ENCODE data around the gene RIMS4. TPM values are rescaled to one million over a fixed set of nuclear protein-coding genes. Genes with fewer than 3 reads are reported as not detected.

The RIMS4 gene
- total RNA-seq, 1 donor from 2014 or later = 6.4 TPM

DNA sequence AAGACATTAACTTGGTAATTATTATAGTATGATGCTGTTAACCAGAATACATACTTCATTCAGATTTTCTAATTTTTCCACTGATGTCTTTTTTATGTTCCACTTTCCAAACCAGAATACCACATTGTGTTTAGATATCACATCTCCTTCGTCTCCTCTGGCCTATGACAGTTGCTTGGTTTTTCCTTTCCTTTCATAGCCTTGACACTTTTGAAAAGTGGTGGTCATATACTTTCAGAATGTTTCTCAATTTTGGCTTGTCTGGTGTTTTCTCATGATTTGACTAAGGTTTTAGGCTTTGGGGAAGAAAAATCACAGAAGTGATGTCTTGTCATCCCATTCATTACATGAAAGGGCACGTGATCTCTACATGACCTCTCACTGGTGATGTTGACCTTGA is 24.3 kb upstream of the RIMS4 start:
- no peaks in the 10 kb centered on the region for H3K9me3 ChIP-seq
- no peaks in the 10 kb centered on the region for H3K36me3 ChIP-seq
- no peak overlapping the region for H3K27ac ChIP-seq
- H3K4me3 ChIP-seq = no peak overlapping the region
- H3K4me1 ChIP-seq = no peaks in the 10 kb centered on the region
- TF ChIP-seq POLR2A (IDR thresholded peaks at IDR 0.05) = no peak
- TF ChIP-seq, protein P1, sequence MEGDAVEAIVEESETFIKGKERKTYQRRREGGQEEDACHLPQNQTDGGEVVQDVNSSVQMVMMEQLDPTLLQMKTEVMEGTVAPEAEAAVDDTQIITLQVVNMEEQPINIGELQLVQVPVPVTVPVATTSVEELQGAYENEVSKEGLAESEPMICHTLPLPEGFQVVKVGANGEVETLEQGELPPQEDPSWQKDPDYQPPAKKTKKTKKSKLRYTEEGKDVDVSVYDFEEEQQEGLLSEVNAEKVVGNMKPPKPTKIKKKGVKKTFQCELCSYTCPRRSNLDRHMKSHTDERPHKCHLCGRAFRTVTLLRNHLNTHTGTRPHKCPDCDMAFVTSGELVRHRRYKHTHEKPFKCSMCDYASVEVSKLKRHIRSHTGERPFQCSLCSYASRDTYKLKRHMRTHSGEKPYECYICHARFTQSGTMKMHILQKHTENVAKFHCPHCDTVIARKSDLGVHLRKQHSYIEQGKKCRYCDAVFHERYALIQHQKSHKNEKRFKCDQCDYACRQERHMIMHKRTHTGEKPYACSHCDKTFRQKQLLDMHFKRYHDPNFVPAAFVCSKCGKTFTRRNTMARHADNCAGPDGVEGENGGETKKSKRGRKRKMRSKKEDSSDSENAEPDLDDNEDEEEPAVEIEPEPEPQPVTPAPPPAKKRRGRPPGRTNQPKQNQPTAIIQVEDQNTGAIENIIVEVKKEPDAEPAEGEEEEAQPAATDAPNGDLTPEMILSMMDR (IDR thresholded peaks at IDR 0.05) = no peak
- TF ChIP-seq POLR2AphosphoS5 (IDR thresholded peaks at IDR 0.05; ENCODE audit: insufficient read depth in 1 of 2, low read depth in 1 of 2) = no peak
- intact Hi-C loops (cut with DNase I) = no loop called here
- no peaks in the 10 kb centered on the region for H3K27me3 ChIP-seq
- no peak for DNase-seq (ENCODE audit: extremely low spot score in 2 of 2)

DNA sequence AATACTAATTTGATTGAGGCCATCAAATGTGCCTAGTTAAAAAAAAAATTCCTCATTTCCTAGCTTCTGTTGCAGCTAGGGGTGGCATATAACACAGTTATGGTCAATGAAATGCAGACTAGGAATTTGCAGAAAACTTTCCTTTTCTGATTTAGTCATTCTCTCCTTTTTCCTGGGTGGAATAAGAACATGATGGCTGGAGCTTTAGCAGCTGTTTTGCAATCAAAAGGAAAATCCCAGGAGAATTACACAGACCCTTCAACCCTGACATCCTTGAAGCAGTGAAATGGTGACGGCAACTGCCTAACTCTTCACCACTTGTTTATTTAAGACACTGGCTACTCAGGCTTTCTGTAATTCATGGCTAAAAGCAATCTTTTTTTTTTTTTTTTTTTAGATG is 23.1 kb upstream of the RIMS4 start:
- no peak for DNase-seq (ENCODE audit: extremely low spot score in 2 of 2)
- Histone ChIP-seq H3K27me3 (no peaks in the 10 kb centered on the region), H3K36me3 (no peaks in the 10 kb centered on the region), H3K4me3 (no peak overlapping the region), H3K4me1 (no peaks in the 10 kb centered on the region), H3K27ac (no peak overlapping the region), H3K9me3 (no peaks in the 10 kb centered on the region)
- intact Hi-C loops (cut with DNase I) = no loop called here
- no peak for TF ChIP-seq POLR2A (IDR thresholded peaks at IDR 0.05)
- no peak for TF ChIP-seq POLR2AphosphoS5 (IDR thresholded peaks at IDR 0.05; ENCODE audit: insufficient read depth in 1 of 2, low read depth in 1 of 2)
- TF ChIP-seq, protein P1 (IDR thresholded peaks at IDR 0.05) = no peak

DNA sequence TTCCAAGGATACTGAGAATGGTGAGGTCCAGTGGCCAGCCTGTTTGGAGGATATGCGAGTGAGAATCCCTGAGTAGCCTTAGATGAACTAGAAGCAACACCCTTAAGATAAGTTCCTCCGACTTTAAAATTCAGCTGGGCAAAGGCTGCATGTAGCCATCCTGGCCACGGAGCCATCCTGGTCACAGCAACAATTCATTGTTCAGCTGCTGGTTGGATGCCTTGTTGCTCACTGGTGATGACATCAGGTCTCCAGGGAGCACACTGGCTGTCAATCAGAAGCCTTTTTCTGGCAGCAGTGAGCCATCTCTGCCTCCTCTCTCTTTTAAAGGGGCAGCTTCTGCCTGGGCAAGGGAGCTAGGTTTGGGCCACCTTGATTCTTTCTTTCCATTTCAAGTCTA is 22.4 kb upstream of the RIMS4 start:
- no peaks in the 10 kb centered on the region for H3K4me1 ChIP-seq
- no peak overlapping the region for H3K27ac ChIP-seq
- DNase-seq (ENCODE audit: extremely low spot score in 2 of 2) = peak in 1 of 2 donors; percentile 70
- H3K9me3 ChIP-seq = no peaks in the 10 kb centered on the region
- TF ChIP-seq POLR2A (IDR thresholded peaks at IDR 0.05) (no peak), POLR2AphosphoS5 (IDR thresholded peaks at IDR 0.05; ENCODE audit: insufficient read depth in 1 of 2, low read depth in 1 of 2) (no peak)
- TF ChIP-seq, protein P1 (IDR thresholded peaks at IDR 0.05) = no peak
- H3K4me3 ChIP-seq = no peak overlapping the region
- intact Hi-C loops (cut with DNase I) = no loop called here
- no peaks in the 10 kb centered on the region for H3K27me3 ChIP-seq
- no peaks in the 10 kb centered on the region for H3K36me3 ChIP-seq

DNA sequence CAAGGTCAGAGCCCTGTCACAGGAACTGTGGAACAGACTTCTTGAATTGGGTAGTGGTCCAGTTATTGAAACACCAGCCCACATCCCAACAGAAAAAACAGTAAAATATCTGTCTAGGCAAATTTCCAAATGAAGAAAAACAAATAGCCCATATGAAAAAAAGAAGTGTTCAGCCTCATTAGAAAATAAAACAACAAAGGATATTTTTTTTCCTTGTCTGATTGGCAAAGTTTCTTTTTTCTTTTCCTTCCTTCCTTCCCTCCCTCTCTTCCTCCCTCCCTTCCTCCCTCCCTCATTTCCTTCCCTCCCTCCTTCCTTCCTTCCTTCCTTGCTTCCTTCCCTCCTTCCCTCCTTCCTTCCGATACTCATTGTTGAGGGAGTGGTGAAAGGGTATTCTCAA is 20.6 kb upstream of the RIMS4 start:
- no peaks in the 10 kb centered on the region for H3K9me3 ChIP-seq
- intact Hi-C loops (cut with DNase I) = no loop called here
- H3K36me3 ChIP-seq = no peaks in the 10 kb centered on the region
- DNase-seq (ENCODE audit: extremely low spot score in 2 of 2) = no peak
- H3K27ac ChIP-seq = no peak overlapping the region
- TF ChIP-seq POLR2A (IDR thresholded peaks at IDR 0.05) (no peak), POLR2AphosphoS5 (IDR thresholded peaks at IDR 0.05; ENCODE audit: insufficient read depth in 1 of 2, low read depth in 1 of 2) (no peak)
- TF ChIP-seq, protein P1 (IDR thresholded peaks at IDR 0.05) = no peak
- no peak overlapping the region for H3K4me3 ChIP-seq
- H3K4me1 ChIP-seq = no peaks in the 10 kb centered on the region
- no peaks in the 10 kb centered on the region for H3K27me3 ChIP-seq

DNA sequence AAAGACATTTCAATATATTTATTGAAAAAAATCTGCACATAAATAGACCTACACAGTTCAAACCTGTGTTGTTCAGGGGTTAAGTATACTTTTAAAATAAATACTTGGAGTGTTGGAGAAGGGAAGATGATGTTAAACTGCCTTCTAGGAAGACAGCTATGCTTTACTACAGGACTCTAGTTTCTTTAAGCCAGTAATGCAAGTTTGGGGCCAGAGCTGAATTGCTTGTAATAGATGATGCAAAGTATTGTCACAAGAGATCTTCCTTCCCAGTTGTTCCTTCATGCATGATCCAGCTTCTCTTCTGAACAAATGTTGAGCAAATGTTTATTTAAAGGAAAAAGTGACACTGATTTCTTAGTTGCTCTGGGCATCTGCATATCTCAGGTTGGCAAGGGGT is 20.2 kb upstream of the RIMS4 start:
- Histone ChIP-seq H3K27me3 (no peaks in the 10 kb centered on the region), H3K4me1 (no peaks in the 10 kb centered on the region), H3K27ac (no peak overlapping the region), H3K4me3 (no peak overlapping the region), H3K36me3 (no peaks in the 10 kb centered on the region), H3K9me3 (no peaks in the 10 kb centered on the region)
- TF ChIP-seq POLR2AphosphoS5 (IDR thresholded peaks at IDR 0.05; ENCODE audit: insufficient read depth in 1 of 2, low read depth in 1 of 2) (no peak), POLR2A (IDR thresholded peaks at IDR 0.05) (no peak)
- TF ChIP-seq, protein P1 (IDR thresholded peaks at IDR 0.05) = no peak
- intact Hi-C loops (cut with DNase I) = no loop called here
- DNase-seq (ENCODE audit: extremely low spot score in 2 of 2) = no peak
